Muscle of back (tissue), 11 donors: Measurements from ENCODE around the gene ACYP2. TPM values are rescaled to one million over a fixed set of nuclear protein-coding genes. Genes with fewer than 3 reads are reported as not detected.
"Not testable (repeated sequence)": the region's sequence is repeated elsewhere in the genome, so short reads cannot be mapped to it uniquely, and the experiment has no call there.

Experiments used
- DNase-seq, 3 donors: peaks; one replicate each; pipeline versions ENCODE4 v3.0.0 to v3.0.0-alpha.2; 2013
- polyA plus RNA-seq, 10 donors: library from polyadenylated mRNA; unstranded; fragments of 120-200 nt; gene quantifications; one replicate each; pipeline ENCODE4 v1.2.1, GENCODE V29; 2013; ENCODE audit not compliant: insufficient read length in 10 of 10

The ACYP2 gene
- polyA plus RNA-seq, 10 donors, result 19.0 to 29.3 (median 23.8) TPM

GRCh38 chr2:54265081-54265480 lies 149.7 kb downstream of the ACYP2 start:
- DNase-seq, result not testable (repeated sequence)

- peak in 1 of 3 donors; percentile 36 for DNase-seq
Measured at GRCh38 chr2:54267577-54267976, 152.2 kb downstream of the ACYP2 start.

GRCh38 chr2:54271189-54271588 lies 155.8 kb downstream of the ACYP2 start:
- no peak for DNase-seq

- no peak for DNase-seq
Measured at GRCh38 chr2:54271843-54272627, 156.6 kb downstream of the ACYP2 start.

GRCh38 chr2:54274781-54275242 lies 159.4 kb downstream of the ACYP2 start:
- DNase-seq, result peak; percentile 51 to 75 (median 72)

- no peak for DNase-seq
Measured at GRCh38 chr2:54275541-54275940, 160.1 kb downstream of the ACYP2 start.

- DNase-seq, result no peak
Measured at GRCh38 chr2:54279385-54279784, 164.0 kb downstream of the ACYP2 start.

GRCh38 chr2:54284826-54285225 lies 169.4 kb downstream of the ACYP2 start:
- DNase-seq, result no peak

- DNase-seq, result no peak
Measured at GRCh38 chr2:54285451-54285850, 170.0 kb downstream of the ACYP2 start.

- peak in 2 of 3 donors; percentile 83 to 84 for DNase-seq
Measured at GRCh38 chr2:54287532-54287931, 172.1 kb downstream of the ACYP2 start.

- DNase-seq, result peak in 1 of 3 donors; percentile 61
Measured at GRCh38 chr2:54289917-54290316, 174.5 kb downstream of the ACYP2 start.

GRCh38 chr2:54290356-54291025 lies 175.1 kb downstream of the ACYP2 start:
- peak; percentile 47 to 91 (median 75) for DNase-seq

- DNase-seq, result not testable (repeated sequence)
Measured at GRCh38 chr2:54294665-54295064, 179.2 kb downstream of the ACYP2 start.

GRCh38 chr2:54295911-54296310 lies 180.5 kb downstream of the ACYP2 start:
- DNase-seq, result no peak

- no peak for DNase-seq
Measured at GRCh38 chr2:54298514-54298913, 183.1 kb downstream of the ACYP2 start.

- DNase-seq, result no peak
Measured at GRCh38 chr2:54303631-54304030, 188.2 kb downstream of the ACYP2 start.

GRCh38 chr2:54306556-54306955 lies 191.1 kb downstream of the ACYP2 start:
- no peak for DNase-seq

- no peak for DNase-seq
Measured at GRCh38 chr2:54308186-54308585, 192.8 kb downstream of the ACYP2 start.

- DNase-seq, result no peak
Measured at GRCh38 chr2:54308782-54309181, 193.4 kb downstream of the ACYP2 start.

- peak in 1 of 3 donors; percentile 33 for DNase-seq
Measured at GRCh38 chr2:54310311-54310710, 194.9 kb downstream of the ACYP2 start.

GRCh38 chr2:54310961-54311360 lies 195.5 kb downstream of the ACYP2 start:
- DNase-seq, result no peak

- DNase-seq, result no peak
Measured at GRCh38 chr2:54313147-54313546, 197.7 kb downstream of the ACYP2 start.

GRCh38 chr2:54317973-54318372 lies 202.6 kb downstream of the ACYP2 start:
- no peak for DNase-seq
